Motor neuron (in vitro differentiated cells): Measurements from ENCODE around the gene VOPP1. TPM values are rescaled to one million over a fixed set of nuclear protein-coding genes. Genes with fewer than 3 reads are reported as not detected.
"Not testable (repeated sequence)": the region's sequence is repeated elsewhere in the genome, so short reads cannot be mapped to it uniquely, and the experiment has no call there.

Experiments
- ATAC-seq, 8 experiments: fragments of 200-7000 bp; cut with Tn5 transposase; replicated peaks in 6 of 8; 2 replicates each; pipeline ENCODE4 v1.8.0; 2021; ENCODE audit warnings: mild to moderate bottlenecking in 8 of 8, moderate library complexity in 8 of 8
- H3K27ac ChIP-seq, 2 donors: fragments of 250-450 bp; sonication (Bioruptor Pico); 2 replicates each; pipeline ENCODE4 v1.9.0; 2021; ENCODE audit warnings: antibody characterized with exemption in 2 of 2, mild to moderate bottlenecking in 2 of 2, moderate library complexity in 1 of 2
- H3K4me1 ChIP-seq, 2 donors: fragments of 250-450 bp; sonication (Bioruptor Pico); replicated peaks in 1 of 2; 2 replicates each; pipeline ENCODE4 v1.6.1; 2021; ENCODE audit warnings: antibody characterized with exemption in 2 of 2, mild to moderate bottlenecking in 2 of 2, moderate library complexity in 1 of 2
- H3K4me3 ChIP-seq, 5 donors: fragments of 250-450 bp; sonication (Bioruptor Pico); 2 replicates each; pipeline ENCODE4 v1.9.0; 2021; ENCODE audit warnings: antibody characterized with exemption in 5 of 5, mild to moderate bottlenecking in 5 of 5, moderate library complexity in 4 of 5
- WGBS, 10 experiments: fragments of 450-650 bp; shearing (Covaris generic); methylation state at CpG; one replicate each; pipeline ENCODE4 v1.0.0; 2022; 5-methylcytosine and 5-hydroxymethylcytosine counted together
- in situ Hi-C, 9 experiments: fragments of 400-800 bp; cut with MboI; loops; one replicate each; pipeline ENCODE4 v1.15.0; 2021; ENCODE audit warnings: low sequenced_read_pairs in 9 of 9, low pct_unique_long_range_greater_than_20kb in 2 of 9; ENCODE audit not compliant: unreplicated experiment in 9 of 9
- total RNA-seq, 8 experiments: library from RNA; unstranded; fragments of 300-600 nt; gene quantifications; 2 replicates each; pipeline versions ENCODE4 v1.2.3 to v1.2.4, GENCODE V29; 2022

VOPP1 gene
- total RNA-seq, 8 experiments from 2014 or later, result 43.9 to 131 (median 56.3) TPM

GRCh38 chr7:55472406-55472805 is 99.9 kb downstream of the VOPP1 start:
- in situ Hi-C loops, result loop anchor here in 1 of 9 experiments (25.0 kb wide), 1 partner anchor 90 kb away; the partner anchor contains the start of gene VOPP1
- not testable (repeated sequence) for H3K4me1 ChIP-seq, H3K27ac ChIP-seq, ATAC-seq, H3K4me3 ChIP-seq
- no CpG with 5 or more reads among the region's 14 CpGs for WGBS, 10 experiments

DNA sequence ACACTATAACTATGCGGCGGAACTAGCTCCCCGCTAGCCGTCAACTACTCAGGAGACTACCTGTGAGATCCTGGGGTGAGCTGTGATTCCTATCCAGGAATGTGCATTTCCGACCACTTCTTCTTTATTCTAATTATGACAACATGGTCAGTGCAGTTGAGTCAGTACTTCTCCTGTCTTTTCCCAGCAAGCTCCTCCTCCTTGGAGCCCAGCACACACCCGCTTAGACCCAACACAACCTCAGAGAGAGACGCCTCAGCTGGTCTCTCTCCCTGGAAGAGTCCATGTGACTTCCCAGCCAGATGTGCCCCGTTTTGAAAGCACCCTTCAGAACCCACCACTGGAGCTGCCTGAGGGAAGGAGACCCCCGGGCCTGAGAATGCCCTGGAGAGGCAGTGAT is 100.7 kb downstream of the VOPP1 start:
- in situ Hi-C loops, result loop anchor here in 1 of 9 experiments (25.0 kb wide), 1 partner anchor 91 kb away; the partner anchor contains the start of gene VOPP1
- not testable (repeated sequence) for H3K4me3 ChIP-seq, H3K27ac ChIP-seq, H3K4me1 ChIP-seq
- ATAC-seq, result peak in 3 of 8 experiments; percentile 23 to 83 (median 75)
- WGBS, 10 experiments, result no CpG with 5 or more reads among the region's 9 CpGs

DNA sequence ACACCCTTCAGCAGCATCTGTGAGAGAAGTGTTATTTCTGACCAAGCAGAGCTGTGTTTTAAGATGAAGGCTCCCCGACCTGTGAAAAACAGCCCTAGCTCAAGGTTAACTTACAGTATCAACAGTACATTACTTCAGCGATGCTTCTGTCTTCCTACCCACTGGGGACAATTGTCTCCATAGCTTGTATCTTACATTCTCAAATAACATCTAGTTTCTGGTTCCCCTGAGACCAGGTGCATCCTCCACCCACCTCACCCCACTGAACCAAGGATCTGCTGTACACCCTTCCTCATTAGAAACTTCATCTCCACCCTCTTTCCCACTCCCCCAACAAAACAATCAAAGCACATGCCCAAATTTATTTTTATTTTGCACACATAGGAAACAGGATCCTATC is 102.0 kb downstream of the VOPP1 start:
- H3K4me3 ChIP-seq, result no peak overlapping the region
- no peaks in the 10 kb centered on the region for H3K4me1 ChIP-seq
- WGBS, 10 experiments, result 40 to 100% (median 100%) methylated on average over 1 to 2 of the region's 2 CpGs; no CpG with 5 or more reads in 1 of the 10 experiments
- no peak overlapping the region for H3K27ac ChIP-seq
- in situ Hi-C loops, result loop anchor here in 1 of 9 experiments (25.0 kb wide), 1 partner anchor 92 kb away; the partner anchor contains the start of gene VOPP1
- no peak for ATAC-seq

DNA sequence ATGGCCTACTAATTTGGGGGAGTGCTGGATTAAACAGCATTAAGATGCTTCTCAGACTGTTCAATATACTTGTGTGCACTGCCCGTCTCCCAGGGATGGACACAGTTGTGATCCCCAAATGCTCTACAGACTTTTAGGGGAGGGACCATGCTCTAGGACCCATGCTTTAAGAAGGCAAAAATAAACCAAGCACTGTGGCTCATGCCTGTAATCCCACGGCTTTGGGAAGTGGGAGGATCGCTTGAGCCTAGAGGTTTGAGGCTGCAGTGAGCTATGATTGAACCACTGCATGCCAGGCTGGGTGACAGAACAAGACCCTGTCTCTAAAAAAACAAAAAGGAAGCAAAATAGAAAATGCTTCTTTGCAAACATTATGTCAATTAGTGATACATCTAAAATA is 102.6 kb downstream of the VOPP1 start:
- no peaks in the 10 kb centered on the region for H3K4me1 ChIP-seq
- no peak overlapping the region for H3K27ac ChIP-seq
- 80 to 100% (median 96%) methylated on average over 2 to 3 of the region's 3 CpGs; no CpG with 5 or more reads in 6 of the 10 experiments for WGBS, 10 experiments
- ATAC-seq, result no peak
- in situ Hi-C loops, result loop anchor here in 1 of 9 experiments (25.0 kb wide), 1 partner anchor 93 kb away; the partner anchor contains the start of gene VOPP1
- no peak overlapping the region for H3K4me3 ChIP-seq

GRCh38 chr7:55469271-55469681 is 103.0 kb downstream of the VOPP1 start:
- WGBS, 10 experiments, result 75 to 100% (median 100%) methylated on average over 1 to 2 of the region's 2 CpGs; no CpG with 5 or more reads in 7 of the 10 experiments
- Histone ChIP-seq H3K27ac (no peak overlapping the region), H3K4me3 (no peak overlapping the region), H3K4me1 (no peaks in the 10 kb centered on the region)
- in situ Hi-C loops, result loop anchor here in 1 of 9 experiments (25.0 kb wide), 1 partner anchor 93 kb away; the partner anchor contains the start of gene VOPP1
- peak in 1 of 8 experiments; percentile 34 for ATAC-seq

GRCh38 chr7:55468495-55468894 is 103.8 kb downstream of the VOPP1 start:
- WGBS, 10 experiments, result 80 to 100% (median 96%) methylated on average over 1 to 6 of the region's 8 CpGs; no CpG with 5 or more reads in 1 of the 10 experiments
- in situ Hi-C loops, result loop anchor here in 1 of 9 experiments (25.0 kb wide), 1 partner anchor 94 kb away; the partner anchor contains the start of gene VOPP1
- H3K27ac ChIP-seq, result no peak overlapping the region
- no peak overlapping the region for H3K4me3 ChIP-seq
- no peaks in the 10 kb centered on the region for H3K4me1 ChIP-seq
- no peak for ATAC-seq

DNA sequence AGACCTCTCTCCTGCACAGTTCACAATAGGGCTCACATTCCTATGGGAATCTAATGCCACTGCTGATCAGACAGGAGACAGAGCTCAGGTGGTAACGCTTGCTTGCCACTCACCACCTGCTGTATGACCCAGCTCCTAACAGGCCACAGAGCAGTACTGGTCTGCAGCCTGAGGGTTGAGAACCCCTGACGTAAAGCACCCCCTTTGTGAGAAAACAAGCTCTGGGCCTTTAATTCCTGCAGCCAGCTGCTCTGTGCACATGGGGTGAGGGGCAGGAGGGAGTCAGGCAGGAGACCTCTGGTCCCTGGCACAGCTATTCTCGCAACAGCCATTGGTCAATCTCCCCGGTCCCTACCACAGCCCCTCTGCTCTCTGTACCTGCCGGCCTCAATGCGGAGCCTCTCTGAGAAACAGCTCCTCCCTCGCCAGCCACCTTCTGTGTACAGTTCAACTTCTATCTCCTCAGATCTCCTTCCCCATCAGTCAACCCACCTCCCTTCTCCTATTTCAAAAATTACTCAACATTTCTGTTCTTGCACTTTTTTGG is 105.2 kb downstream of the VOPP1 start:
- H3K4me3 ChIP-seq, result no peak overlapping the region
- ATAC-seq, result no peak
- WGBS, 10 experiments, result 60 to 100% (median 97%) methylated on average over 1 to 5 of the region's 7 CpGs; no CpG with 5 or more reads in 1 of the 10 experiments
- in situ Hi-C loops, result loop anchor here in 1 of 9 experiments (25.0 kb wide), 1 partner anchor 95 kb away; the partner anchor contains the start of gene VOPP1
- H3K4me1 ChIP-seq, result no peaks in the 10 kb centered on the region
- no peak overlapping the region for H3K27ac ChIP-seq

DNA sequence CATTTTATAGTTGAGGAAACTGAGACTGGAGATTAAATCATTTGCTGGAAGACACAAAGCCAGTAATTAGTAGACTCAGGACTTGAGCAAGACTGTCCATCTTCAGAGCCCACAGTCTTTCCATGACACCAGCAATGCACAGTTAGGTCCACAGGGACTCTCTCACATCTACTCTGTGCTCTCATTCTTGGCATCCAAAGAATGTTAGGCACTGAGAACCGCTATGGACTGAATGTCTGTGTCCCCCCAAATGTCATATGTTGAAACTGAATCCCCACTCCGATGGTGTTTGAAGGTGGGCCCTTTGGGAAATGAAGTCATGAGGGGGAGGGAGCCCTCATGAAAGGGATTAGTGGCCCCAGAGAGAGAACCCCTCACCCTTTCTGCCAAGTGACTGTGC is 106.6 kb downstream of the VOPP1 start:
- WGBS, 10 experiments, result 71 to 100% (median 92%) methylated on average over 1 to 2 of the region's 2 CpGs; no CpG with 5 or more reads in 5 of the 10 experiments
- ATAC-seq, result no peak
- H3K27ac ChIP-seq, result no peak overlapping the region
- in situ Hi-C loops, result loop anchor here in 1 of 9 experiments (25.0 kb wide), 1 partner anchor 97 kb away; the partner anchor contains the start of gene VOPP1
- H3K4me1 ChIP-seq, result no peaks in the 10 kb centered on the region
- no peak overlapping the region for H3K4me3 ChIP-seq

DNA sequence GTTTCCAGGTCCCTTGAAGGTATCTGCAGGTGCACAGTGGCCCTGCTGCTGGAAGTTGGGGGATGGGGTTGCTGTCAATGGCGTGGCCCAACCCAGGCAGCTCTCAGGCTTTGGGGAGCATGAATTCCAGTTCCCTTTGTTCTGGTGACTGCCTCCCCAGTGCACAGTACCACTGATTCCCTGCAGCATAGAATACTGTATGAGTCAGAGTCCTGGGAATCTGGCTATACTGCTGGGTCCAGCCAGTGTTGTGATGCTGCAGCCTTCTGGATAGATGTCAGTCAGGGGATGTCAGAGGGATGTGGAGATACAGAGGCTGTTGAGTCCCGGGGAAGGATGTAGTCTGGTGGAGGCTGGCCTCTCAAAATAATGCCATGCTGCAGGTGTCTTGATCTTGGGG is 107.9 kb downstream of the VOPP1 start:
- WGBS, 10 experiments, result 80 to 100% (median 100%) methylated on average over 1 of the region's 2 CpGs; no CpG with 5 or more reads in 6 of the 10 experiments
- H3K27ac ChIP-seq, result no peak overlapping the region
- H3K4me3 ChIP-seq, result no peak overlapping the region
- no peak for ATAC-seq
- in situ Hi-C loops, result loop anchor here in 1 of 9 experiments (25.0 kb wide), 1 partner anchor 98 kb away; the partner anchor contains the start of gene VOPP1
- no peaks in the 10 kb centered on the region for H3K4me1 ChIP-seq

DNA sequence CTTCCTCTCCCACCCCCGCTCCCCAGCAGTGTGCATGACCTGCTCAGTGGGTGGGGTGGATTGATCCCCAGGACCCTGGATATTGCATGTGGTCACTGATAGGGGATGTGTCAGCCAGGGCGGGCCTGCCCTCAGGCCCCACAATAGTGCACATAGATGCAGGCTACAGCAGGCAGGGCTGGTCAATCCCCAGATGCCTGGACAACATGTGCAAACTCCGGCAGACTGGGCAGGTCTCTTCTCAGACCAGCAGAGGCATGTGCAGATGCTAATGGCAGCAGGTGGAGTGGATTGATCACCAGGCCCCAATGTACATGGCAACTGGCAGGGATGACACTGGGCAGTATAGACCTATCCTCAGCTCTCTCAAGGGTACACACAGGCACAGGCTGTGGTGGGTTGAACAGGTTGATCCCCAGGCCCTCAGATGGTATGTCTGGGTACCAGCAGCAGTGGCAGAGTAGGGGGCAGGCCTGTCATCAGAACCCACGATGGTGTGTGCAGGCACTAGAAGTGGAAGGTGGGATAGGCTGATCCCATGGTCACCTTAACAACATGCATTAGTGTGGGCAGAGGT is 108.5 kb downstream of the VOPP1 start:
- in situ Hi-C loops, result loop anchor here in 1 of 9 experiments (25.0 kb wide), 1 partner anchor 99 kb away; the partner anchor contains the start of gene VOPP1
- H3K27ac ChIP-seq, result no peak overlapping the region
- peak in 2 of 8 experiments; percentile 30 to 62 for ATAC-seq
- H3K4me1 ChIP-seq, result no peaks in the 10 kb centered on the region
- 80 to 100% (median 100%) methylated on average over 1 of the region's 4 CpGs; no CpG with 5 or more reads in 6 of the 10 experiments for WGBS, 10 experiments
- no peak overlapping the region for H3K4me3 ChIP-seq

DNA sequence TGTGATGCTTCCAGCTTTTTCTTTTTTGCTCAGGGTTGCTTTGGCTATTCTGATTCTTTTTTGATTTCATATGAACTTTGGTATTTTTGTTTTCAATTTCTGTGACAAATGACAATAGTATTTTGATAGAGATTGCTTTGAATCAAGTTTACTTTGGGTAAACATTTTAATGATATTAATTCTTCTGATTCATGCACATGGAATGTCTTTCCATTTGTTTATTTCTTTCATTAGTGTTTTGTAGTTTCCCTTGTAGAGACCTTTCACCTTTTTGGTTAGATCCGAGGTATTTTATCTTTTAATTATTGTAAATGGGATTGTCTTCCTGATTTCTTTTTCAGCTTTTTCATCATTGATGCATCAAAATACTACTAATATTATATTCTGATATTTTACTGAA is 114.0 kb downstream of the VOPP1 start:
- in situ Hi-C loops, result loop anchor here in 1 of 9 experiments (25.0 kb wide), 1 partner anchor 104 kb away; the partner anchor contains the start of gene VOPP1
- Histone ChIP-seq H3K4me1 (no peaks in the 10 kb centered on the region), H3K27ac (no peak overlapping the region), H3K4me3 (no peak overlapping the region)
- no peak for ATAC-seq
- 89 to 100% (median 100%) methylated on average over 1 of the region's 1 CpG; no CpG with 5 or more reads in 1 of the 10 experiments for WGBS, 10 experiments

DNA sequence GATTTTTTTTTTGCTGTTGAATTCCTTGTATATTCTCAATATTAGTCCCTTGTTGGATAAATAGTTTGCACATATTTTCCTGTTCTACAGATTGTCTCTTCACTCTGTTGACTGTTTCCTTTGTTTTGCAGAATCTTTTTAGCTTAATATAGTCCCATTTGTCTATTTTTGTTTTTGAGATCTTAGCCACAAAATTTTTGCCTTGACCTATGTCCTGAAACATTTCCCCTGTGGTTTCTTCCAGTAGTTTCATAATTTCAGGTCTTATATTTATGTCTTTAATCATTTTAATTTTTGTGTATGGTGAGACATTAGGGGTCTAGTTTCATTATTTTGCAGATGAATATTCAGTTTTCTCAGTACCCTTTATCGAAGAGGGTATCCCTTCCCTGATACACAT is 114.5 kb downstream of the VOPP1 start:
- in situ Hi-C loops, result loop anchor here in 1 of 9 experiments (25.0 kb wide), 1 partner anchor 104 kb away; the partner anchor contains the start of gene VOPP1
- no peak for ATAC-seq
- H3K27ac ChIP-seq, result no peak overlapping the region
- no peak overlapping the region for H3K4me3 ChIP-seq
- WGBS, 10 experiments, result 86 to 100% (median 100%) methylated on average over 1 of the region's 1 CpG
- H3K4me1 ChIP-seq, result no peaks in the 10 kb centered on the region

GRCh38 chr7:55452971-55453370 is 119.3 kb downstream of the VOPP1 start:
- ATAC-seq, result no peak
- Histone ChIP-seq H3K27ac (no peak overlapping the region), H3K4me1 (no peaks in the 10 kb centered on the region), H3K4me3 (no peak overlapping the region)
- in situ Hi-C loops, result loop anchor here in 1 of 9 experiments (25.0 kb wide), 1 partner anchor 109 kb away; the partner anchor contains the start of gene VOPP1
- WGBS, 10 experiments, result 80 to 100% (median 92%) methylated on average over 1 to 4 of the region's 4 CpGs
